ENCODE measurements around the gene WDR88. TPM values are rescaled to one million over a fixed set of nuclear protein-coding genes. Genes with fewer than 3 reads are reported as not detected.
A peak's percentile ranks its signal among the peaks of the same experiment; 100 is the strongest.

The WDR88 gene
- polyA plus RNA-seq, 2 of the 4 experiments (the other 2 are of a cell fraction), result 0.04 TPM; not detected in 1

DNA sequence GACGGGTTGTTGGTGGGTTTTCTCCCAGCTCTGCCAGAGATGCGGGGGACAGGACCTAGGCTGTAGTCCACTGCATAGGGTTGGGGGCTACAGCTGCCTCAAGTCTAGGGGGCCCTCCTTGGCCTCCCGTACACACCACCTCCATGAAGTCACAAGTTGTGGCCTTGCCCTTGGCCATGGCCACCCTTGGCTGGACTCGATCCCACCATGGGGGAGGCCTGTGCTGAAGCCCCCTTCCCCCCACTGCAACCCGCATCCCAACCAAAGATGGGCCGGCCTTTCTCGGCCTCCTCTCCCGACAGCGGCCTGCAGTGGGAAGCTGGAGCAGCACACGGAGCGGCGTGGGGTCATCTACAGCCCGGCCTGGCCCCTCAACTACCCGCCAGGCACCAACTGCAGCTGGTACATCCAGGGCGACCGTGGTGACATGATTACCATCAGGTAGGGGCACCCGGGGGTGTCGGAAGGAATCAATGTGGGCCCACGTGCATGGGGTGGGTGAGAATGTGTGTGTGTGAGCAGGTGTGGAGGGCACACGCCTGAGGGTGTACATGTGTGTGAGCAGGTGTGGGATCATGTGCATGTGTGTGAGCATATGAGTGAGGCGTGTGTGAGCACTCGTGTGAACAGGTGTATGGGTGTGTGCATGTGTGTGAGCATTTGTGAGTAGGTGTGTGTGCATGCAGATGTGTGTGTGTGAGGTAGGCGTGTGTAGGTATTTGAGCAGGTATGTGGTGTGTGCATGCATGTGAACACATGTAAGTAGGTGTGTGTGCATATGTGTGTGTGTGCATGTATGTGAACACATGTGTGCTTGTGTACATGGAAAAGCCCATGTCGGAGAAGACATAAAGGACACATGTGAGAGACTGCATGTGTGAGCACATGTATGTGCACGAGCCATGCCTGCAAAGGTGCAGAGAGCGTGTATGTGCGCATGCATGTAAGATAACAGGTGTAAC lies 70.9 kb downstream of the WDR88 start:
- no peak for DNase-seq (ENCODE audit: low read depth in 1 of 2, low spot score in 1 of 2)
- peak; percentile 61 for FAIRE-seq
- H3K4me3 ChIP-seq, result no peak overlapping the region
- TF ChIP-seq JUNB (IDR thresholded peaks at IDR 0.05) (no peak), FOSL2 (IDR thresholded peaks at IDR 0.05) (no peak), FOSL2 (CRISPR knock-in tag; IDR thresholded peaks at IDR 0.05) (no peak), NPAS2 (CRISPR knock-in tag; IDR thresholded peaks at IDR 0.05; ENCODE audit: borderline replicate concordance) (no peak), CHD2 (IDR thresholded peaks at IDR 0.05; ENCODE audit: low read length, partially characterized antibody) (no peak), CBX8 (IDR thresholded peaks at IDR 0.05) (no peak), FOSB (CRISPR knock-in tag; IDR thresholded peaks at IDR 0.05) (no peak), JUN (IDR thresholded peaks at IDR 0.05) (no peak), POLR2A (IDR thresholded peaks at IDR 0.05; ENCODE audit: low read length) (0 out of 2 replicates have a peak, but pooled peaks have one; percentile 8)
- POLR2A ChIA-PET, result no interaction called here
- H3K9me3 ChIP-seq, result no peaks in the 10 kb centered on the region
- no peak overlapping the region for H3K4me2 ChIP-seq
- H3K27ac ChIP-seq, result no peak overlapping the region
- CTCF ChIA-PET, result interaction anchor here (1.0 to 3.0 kb wide), 5 partner anchors 11 to 58 kb away, joined by 3 to 12 read pairs (median 6); no protein-coding TSS in a partner anchor
- WGBS (ENCODE audit: missing lambda C conversion rate), result 90% methylated on average over 27 of the region's 27 CpGs
- ATAC-seq, result no peak
- H3K4me1 ChIP-seq, result no peaks in the 10 kb centered on the region

DNA sequence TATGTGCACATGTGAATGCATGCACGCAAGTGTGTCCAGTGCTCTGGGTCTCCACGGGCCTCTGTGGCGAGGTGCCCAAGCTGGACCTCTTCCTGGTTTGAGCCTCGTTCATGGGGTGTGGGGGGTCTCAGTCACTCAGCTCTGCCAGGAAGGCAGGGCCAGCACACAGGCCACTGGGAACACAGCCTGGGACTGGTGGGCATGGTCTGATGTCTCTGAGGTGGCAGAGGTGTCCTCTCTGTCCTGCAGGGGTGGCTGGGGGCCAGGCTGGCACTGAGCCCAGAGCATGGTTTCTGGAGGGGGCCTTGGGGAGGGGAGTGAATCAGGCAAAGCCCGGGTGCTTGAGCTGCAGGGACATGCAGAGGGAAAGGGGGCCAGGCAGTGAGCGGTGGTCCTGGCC lies 71.6 kb downstream of the WDR88 start:
- POLR2A ChIA-PET, result no interaction called here
- Histone ChIP-seq H3K27ac (no peak overlapping the region), H3K4me1 (no peaks in the 10 kb centered on the region), H3K4me2 (no peak overlapping the region), H3K4me3 (no peak overlapping the region), H3K9me3 (no peaks in the 10 kb centered on the region)
- WGBS (ENCODE audit: missing lambda C conversion rate), result 84% methylated on average over 6 of the region's 6 CpGs
- CTCF ChIA-PET, result interaction anchor here (0.8 to 3.0 kb wide), 7 partner anchors 8 to 59 kb away, joined by 3 to 12 read pairs (median 5); no protein-coding TSS in a partner anchor
- no peak for FAIRE-seq
- ATAC-seq, result no peak
- no peak for DNase-seq (ENCODE audit: low read depth in 1 of 2, low spot score in 1 of 2)
- TF ChIP-seq CHD4 (IDR thresholded peaks at IDR 0.05; ENCODE audit: borderline replicate concordance), result no peak
- no peak for TF ChIP-seq ZSCAN20 (CRISPR knock-in tag; IDR thresholded peaks at IDR 0.05)
- no peak for TF ChIP-seq SMC3 (IDR thresholded peaks at IDR 0.05)
- no peak for TF ChIP-seq TFCP2L1 (CRISPR knock-in tag; IDR thresholded peaks at IDR 0.05)
- no peak for TF ChIP-seq RARB (CRISPR knock-in tag; IDR thresholded peaks at IDR 0.05)
- no peak for TF ChIP-seq MAZ (IDR thresholded peaks at IDR 0.05; ENCODE audit: borderline replicate concordance, low read depth, low read length)
- no peak for TF ChIP-seq ZC3H11A (IDR thresholded peaks at IDR 0.05)
- no peak for TF ChIP-seq HEYL (CRISPR knock-in tag; IDR thresholded peaks at IDR 0.05)
- TF ChIP-seq FOXS1 (CRISPR knock-in tag; IDR thresholded peaks at IDR 0.05), result no peak
- TF ChIP-seq, protein P1, sequence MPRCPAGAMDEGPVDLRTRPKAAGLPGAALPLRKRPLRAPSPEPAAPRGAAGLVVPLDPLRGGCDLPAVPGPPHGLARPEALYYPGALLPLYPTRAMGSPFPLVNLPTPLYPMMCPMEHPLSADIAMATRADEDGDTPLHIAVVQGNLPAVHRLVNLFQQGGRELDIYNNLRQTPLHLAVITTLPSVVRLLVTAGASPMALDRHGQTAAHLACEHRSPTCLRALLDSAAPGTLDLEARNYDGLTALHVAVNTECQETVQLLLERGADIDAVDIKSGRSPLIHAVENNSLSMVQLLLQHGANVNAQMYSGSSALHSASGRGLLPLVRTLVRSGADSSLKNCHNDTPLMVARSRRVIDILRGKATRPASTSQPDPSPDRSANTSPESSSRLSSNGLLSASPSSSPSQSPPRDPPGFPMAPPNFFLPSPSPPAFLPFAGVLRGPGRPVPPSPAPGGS (IDR thresholded peaks at IDR 0.05), result no peak
- no peak for TF ChIP-seq EHF (CRISPR knock-in tag; IDR thresholded peaks at IDR 0.05)
- TF ChIP-seq RCOR1 (IDR thresholded peaks at IDR 0.05; ENCODE audit: low read depth, low read length), result no peak

DNA sequence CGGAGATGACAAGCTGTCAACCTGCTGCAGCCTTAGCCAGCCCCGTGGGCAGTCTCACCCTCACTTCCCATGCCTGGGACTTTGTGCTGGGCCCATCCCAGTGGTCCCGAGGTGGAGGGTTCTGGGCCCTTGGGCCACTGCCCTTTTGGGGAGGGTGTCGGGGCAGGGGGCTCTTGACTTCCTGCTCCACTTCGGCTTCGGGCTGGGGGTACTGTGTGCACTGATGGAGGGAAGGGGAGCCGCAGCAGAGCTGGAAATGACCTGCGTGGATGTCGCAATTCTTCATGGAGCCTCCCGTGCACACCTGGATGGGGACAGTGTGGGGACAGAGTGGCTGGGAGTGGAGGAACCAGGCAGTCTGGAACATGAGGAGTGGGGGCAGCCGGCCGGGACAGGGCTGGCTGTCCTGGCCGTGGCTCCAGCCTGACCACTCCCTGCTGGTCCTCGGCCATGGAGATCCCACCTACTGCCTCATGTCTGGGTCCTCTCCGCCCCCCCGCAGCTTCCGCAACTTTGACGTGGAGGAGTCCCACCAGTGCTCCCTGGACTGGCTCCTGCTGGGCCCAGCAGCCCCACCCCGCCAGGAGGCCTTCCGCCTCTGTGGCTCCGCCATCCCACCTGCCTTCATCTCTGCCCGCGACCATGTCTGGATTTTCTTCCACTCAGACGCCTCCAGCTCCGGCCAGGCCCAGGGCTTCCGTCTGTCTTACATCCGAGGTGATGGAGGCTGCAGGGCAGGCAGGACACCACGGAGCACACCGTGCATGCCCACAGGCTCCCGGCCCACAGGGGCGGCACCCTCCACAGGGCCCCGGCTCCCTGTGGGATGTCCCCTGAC lies 72.4 kb downstream of the WDR88 start:
- no peak overlapping the region for H3K4me2 ChIP-seq
- peak in 1 of 2 experiments; percentile 55; a peak in 3 of 4 replicates for TF ChIP-seq CEBPB (IDR thresholded peaks at IDR 0.05)
- TF ChIP-seq, protein P2, sequence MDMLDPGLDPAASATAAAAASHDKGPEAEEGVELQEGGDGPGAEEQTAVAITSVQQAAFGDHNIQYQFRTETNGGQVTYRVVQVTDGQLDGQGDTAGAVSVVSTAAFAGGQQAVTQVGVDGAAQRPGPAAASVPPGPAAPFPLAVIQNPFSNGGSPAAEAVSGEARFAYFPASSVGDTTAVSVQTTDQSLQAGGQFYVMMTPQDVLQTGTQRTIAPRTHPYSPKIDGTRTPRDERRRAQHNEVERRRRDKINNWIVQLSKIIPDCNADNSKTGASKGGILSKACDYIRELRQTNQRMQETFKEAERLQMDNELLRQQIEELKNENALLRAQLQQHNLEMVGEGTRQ (IDR thresholded peaks at IDR 0.05), result no peak
- H3K9me3 ChIP-seq, result no peaks in the 10 kb centered on the region
- no peak overlapping the region for H3K27ac ChIP-seq
- H3K4me1 ChIP-seq, result no peaks in the 10 kb centered on the region
- 89% methylated on average over 32 of the region's 32 CpGs for WGBS (ENCODE audit: missing lambda C conversion rate)
- POLR2A ChIA-PET, result no interaction called here
- no peak overlapping the region for H3K4me3 ChIP-seq
- DNase-seq (ENCODE audit: low read depth in 1 of 2, low spot score in 1 of 2) (no peak), ATAC-seq (peak in 1 of 2 experiments; percentile 5; a peak in 2 of 6 replicates), FAIRE-seq (no peak)
- CTCF ChIA-PET, result interaction anchor here (0.8 to 2.9 kb wide), 6 partner anchors 9 to 60 kb away, joined by 3 to 10 read pairs (median 4); no protein-coding TSS in a partner anchor

All from A549 (cell line).